Smooth muscle cell of the pulmonary artery (primary cell): ENCODE measurements around the gene TP53INP2. TPM values are rescaled to one million over a fixed set of nuclear protein-coding genes. Genes with fewer than 3 reads are reported as not detected.

Experiments used
- total RNA-seq: library from RNA; depleted of rRNA; stranded (reverse); fragments of >200 nt; gene quantifications from 2 replicates; pipeline ENCODE4 v1.2.3, GENCODE V29; 2014

Gene TP53INP2
- 6.2 and 7.6 TPM in 2 replicates for total RNA-seq

GRCh38 chr20:34704177-34705007 lies at the start of gene TP53INP2:
TP53INP2 (plus strand) TSS chr20:34704344; CDS start chr20:34708740, 4,396 bp downstream.

DNA sequence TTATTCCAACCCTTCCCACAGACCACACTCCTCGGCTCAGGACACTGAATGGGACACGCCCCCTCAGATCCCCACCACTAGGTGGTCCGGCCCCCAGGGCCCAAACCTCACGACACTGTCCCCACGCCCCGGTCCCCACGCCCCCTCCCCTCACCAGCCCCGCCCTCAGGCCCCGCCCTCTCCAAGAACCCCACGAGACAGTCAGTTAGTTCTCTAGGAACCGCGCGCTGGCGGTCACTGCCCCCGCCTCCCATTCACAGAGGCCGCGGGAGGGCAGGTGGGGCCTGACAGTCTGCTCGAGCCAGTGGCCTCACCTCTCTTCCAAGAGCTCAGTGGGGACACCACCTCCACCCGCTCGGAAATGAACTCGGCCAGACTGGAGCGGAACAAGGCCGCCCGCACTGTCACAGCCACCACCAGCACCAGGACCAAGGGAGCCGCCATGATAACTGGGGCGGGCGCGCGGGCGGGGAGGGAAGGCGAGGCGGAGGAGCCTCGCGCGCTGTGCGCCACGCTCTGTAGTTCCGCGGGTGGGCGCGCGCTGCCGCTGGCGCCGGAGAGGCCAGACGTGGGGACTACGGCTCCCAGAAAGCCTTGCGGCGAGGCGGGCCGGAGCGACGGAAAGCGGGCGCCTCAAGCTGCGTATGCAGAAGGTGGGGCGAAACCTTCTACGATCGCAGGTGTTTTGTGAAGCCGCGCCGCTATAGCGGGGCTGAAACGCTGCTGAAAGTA lies 27.3 kb upstream of the TP53INP2 start, which contains the start of gene PIGU:
Gene PIGU (minus strand): TSS at position 451 of the 732 bp plus-strand sequence. CDS start 7 bp downstream, at position 444.

Other genes with a start within 250 kb of the TP53INP2 start
- 79.5 and 112 TPM in 2 replicates for gene DYNLRB1, start 187.9 kb upstream of the TP53INP2 start, total RNA-seq
- 28.3 and 29.1 TPM in 2 replicates for gene MAP1LC3A, start 145.6 kb upstream of the TP53INP2 start, total RNA-seq
- 7.2 and 8.5 TPM in 2 replicates for gene PIGU, start 27.3 kb upstream of the TP53INP2 start, total RNA-seq
- 7.5 and 7.6 TPM in 2 replicates for gene NCOA6, start 121.3 kb downstream of the TP53INP2 start, total RNA-seq
- 20.6 and 24.8 TPM in 2 replicates for gene GGT7, start 168.5 kb downstream of the TP53INP2 start, total RNA-seq
- gene ACSS2, start 172.3 kb downstream of the TP53INP2 start, total RNA-seq: 40.3 and 42.7 TPM in 2 replicates